KMS-11 (cell line): ENCODE measurements around the gene QPRT.
A peak's percentile ranks its signal among the peaks of the same experiment; 100 is the strongest.

Experiments
- H2AFZ ChIP-seq: fragments of 200-600 bp; sonication (generic); 2 replicates; pipeline ENCODE4 v1.6.1; 2016; ENCODE audit warnings: antibody characterized with exemption, mixed run types, low read depth
- H3K27ac ChIP-seq: fragments of 200-600 bp; sonication (generic); 2 replicates; pipeline ENCODE4 v1.6.1; 2016; ENCODE audit warnings: mild to moderate bottlenecking, mixed run types
- H3K27me3 ChIP-seq: fragments of 200-600 bp; sonication (generic); 2 replicates; pipeline ENCODE4 v1.6.1; 2017; ENCODE audit warnings: mild to moderate bottlenecking, low read depth, mixed run types, moderate library complexity; ENCODE audit not compliant: insufficient read depth
- H3K36me3 ChIP-seq: fragments of 200-600 bp; sonication (generic); 2 replicates; pipeline ENCODE4 v1.6.1; 2017; ENCODE audit warnings: mild to moderate bottlenecking, mixed run types; ENCODE audit not compliant: insufficient read depth
- H3K4me1 ChIP-seq: fragments of 200-600 bp; sonication (generic); 2 replicates; pipeline ENCODE4 v1.6.1; 2016; ENCODE audit warnings: mild to moderate bottlenecking, low read depth, mixed run types; ENCODE audit not compliant: poor library complexity, severe bottlenecking
- H3K4me2 ChIP-seq: fragments of 200-600 bp; sonication (generic); 2 replicates; pipeline ENCODE4 v1.7.0; 2016; ENCODE audit warnings: mild to moderate bottlenecking, mixed run types
- H3K4me3 ChIP-seq: fragments of 200-600 bp; sonication (generic); IDR thresholded peaks from 2 replicates; pipeline ENCODE4 v1.6.1; 2017; ENCODE audit warnings: low read depth, low read length, mixed read lengths; ENCODE audit not compliant: insufficient read depth
- H3K79me2 ChIP-seq: fragments of 200-600 bp; sonication (generic); 2 replicates; pipeline ENCODE4 v1.6.1; 2016; ENCODE audit warnings: low read depth, mixed run types; ENCODE audit not compliant: insufficient read depth
- H3K9ac ChIP-seq: fragments of 200-600 bp; sonication (generic); 2 replicates; pipeline ENCODE4 v1.6.1; 2016; ENCODE audit warnings: mild to moderate bottlenecking, mixed run types
- H4K20me1 ChIP-seq: fragments of 200-600 bp; sonication (generic); 2 replicates; pipeline ENCODE4 v1.6.1; 2016; ENCODE audit warnings: mild to moderate bottlenecking, mixed run types; ENCODE audit not compliant: insufficient read depth
- TF ChIP-seq, protein P1 (sequence below): fragments of 200-600 bp; sonication (generic); conservative IDR thresholded peaks from 2 replicates; pipeline ENCODE4 v1.6.1; 2017; ENCODE audit warnings: low read depth, mild to moderate bottlenecking, antibody characterized with exemption, low read length, moderate library complexity, mixed read lengths

The QPRT gene

DNA sequence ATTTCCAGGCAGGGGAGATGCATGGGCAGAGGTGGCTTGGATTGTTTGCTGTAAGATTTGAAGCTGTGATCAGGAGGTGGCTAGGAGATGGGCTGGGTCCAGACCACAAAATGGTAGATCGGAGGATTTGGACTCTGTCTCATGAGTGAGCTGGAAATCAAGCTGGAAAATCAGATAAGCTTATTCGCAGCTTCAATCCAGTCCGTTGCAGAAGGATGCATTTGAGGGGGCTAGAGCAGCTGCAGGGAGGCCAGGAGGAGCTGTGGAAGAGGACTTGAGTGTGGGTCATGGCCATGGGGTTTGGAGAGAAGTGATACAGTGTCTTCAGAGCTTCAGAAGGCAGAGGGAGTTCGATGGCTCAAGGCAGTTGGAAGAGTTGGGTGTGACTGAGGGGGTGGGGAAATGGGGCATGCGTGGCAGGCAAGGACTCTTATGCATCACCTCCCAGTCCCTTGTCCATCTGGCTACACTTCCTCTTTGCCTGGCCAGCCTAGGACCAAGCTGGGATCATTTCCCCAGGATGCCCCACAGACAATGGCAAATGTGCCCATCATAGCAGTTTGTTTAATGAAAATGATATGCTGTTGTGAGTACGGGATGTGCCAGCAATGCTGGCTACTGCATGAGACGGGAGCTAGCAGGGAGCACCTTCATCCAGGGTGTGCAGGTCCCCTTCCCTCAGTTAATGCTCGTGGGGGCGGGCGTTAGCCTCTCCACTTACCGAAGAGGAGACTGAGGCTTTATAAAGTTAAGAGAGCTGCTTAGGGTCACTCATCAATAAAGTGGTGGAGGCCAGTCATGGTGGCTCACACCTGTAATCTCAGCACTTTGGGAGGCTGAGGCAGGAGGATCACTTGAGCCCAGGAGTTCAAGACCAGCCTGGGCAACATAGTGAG, 20.6 kb downstream of the QPRT start:
- TF ChIP-seq, protein P1, sequence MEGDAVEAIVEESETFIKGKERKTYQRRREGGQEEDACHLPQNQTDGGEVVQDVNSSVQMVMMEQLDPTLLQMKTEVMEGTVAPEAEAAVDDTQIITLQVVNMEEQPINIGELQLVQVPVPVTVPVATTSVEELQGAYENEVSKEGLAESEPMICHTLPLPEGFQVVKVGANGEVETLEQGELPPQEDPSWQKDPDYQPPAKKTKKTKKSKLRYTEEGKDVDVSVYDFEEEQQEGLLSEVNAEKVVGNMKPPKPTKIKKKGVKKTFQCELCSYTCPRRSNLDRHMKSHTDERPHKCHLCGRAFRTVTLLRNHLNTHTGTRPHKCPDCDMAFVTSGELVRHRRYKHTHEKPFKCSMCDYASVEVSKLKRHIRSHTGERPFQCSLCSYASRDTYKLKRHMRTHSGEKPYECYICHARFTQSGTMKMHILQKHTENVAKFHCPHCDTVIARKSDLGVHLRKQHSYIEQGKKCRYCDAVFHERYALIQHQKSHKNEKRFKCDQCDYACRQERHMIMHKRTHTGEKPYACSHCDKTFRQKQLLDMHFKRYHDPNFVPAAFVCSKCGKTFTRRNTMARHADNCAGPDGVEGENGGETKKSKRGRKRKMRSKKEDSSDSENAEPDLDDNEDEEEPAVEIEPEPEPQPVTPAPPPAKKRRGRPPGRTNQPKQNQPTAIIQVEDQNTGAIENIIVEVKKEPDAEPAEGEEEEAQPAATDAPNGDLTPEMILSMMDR: no peak
- Histone ChIP-seq H3K27me3 (peaks cover 12% of the 10 kb centered on the region), H2AFZ (no peak overlapping the region), H3K79me2 (no peaks in the 10 kb centered on the region), H3K4me3 (no peak overlapping the region), H3K4me2 (no peak overlapping the region), H4K20me1 (no peaks in the 10 kb centered on the region), H3K4me1 (peaks cover 15% of the 10 kb centered on the region), H3K36me3 (no peaks in the 10 kb centered on the region), H3K9ac (no peak overlapping the region), H3K27ac (no peak overlapping the region)

DNA sequence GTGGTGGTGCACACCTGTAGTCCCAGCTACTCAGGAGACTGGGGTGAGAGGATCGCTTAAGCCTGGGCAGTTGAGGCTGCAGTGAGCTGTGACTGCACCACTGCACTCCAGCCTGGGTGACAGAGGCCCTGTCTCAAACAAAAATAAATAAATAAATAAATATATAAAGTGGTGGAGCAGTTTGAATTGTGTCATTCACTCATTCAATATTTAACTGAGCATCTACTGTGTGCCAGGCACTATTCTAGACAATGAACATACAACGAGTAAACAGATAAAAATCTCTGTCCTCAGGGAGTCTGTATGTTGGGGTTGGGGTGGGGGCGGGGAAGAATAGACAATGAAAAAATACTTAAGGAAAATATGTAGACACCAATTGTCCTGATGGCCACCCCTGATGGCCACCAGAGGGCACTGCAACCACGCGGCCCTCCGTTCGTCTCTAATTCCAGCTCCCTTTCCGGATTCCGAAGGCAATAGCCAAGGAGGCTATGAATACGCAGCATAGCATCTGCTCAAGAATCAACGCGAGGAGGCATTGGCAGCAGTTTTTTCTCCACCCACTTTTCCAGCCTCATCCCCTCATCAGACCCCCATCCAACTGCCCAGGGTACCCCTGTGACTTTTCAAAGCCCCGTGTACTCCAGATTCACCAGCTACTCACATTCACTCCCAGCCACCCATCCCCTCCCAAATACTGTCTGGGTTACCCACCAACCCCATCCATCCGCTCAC, 21.4 kb downstream of the QPRT start:
- Histone ChIP-seq H3K4me1 (peaks cover 15% of the 10 kb centered on the region), H2AFZ (peak overlapping the region; percentile 39; the same call in 1 of the 2 replicates), H3K36me3 (no peaks in the 10 kb centered on the region), H3K27ac (no peak overlapping the region), H3K27me3 (peaks cover 12% of the 10 kb centered on the region), H4K20me1 (no peaks in the 10 kb centered on the region), H3K9ac (no peak overlapping the region), H3K4me3 (no peak overlapping the region), H3K79me2 (no peaks in the 10 kb centered on the region), H3K4me2 (no peak overlapping the region)
- TF ChIP-seq, protein P1: peak; percentile 86

DNA sequence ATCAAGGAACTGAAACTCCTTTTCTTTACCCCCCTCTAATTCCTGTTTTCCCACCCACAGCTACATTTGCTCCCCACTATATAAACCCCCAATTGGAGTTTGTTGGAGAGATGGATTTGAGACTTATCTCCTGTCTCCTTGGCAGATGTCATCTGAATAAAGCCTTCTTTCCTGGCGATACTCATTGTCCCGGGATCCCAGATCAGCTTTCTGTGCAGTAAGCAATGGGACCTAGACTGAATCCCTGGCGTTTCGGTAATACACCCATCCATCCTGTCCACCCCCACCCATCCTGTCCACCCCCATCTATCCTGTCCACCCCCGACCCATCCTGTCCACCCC, 22.2 kb downstream of the QPRT start:
- no peak overlapping the region for H3K4me2 ChIP-seq
- H3K27ac ChIP-seq: no peak overlapping the region
- peaks cover 12% of the 10 kb centered on the region for H3K27me3 ChIP-seq
- no peaks in the 10 kb centered on the region for H4K20me1 ChIP-seq
- no peaks in the 10 kb centered on the region for H3K79me2 ChIP-seq
- no peaks in the 10 kb centered on the region for H3K36me3 ChIP-seq
- TF ChIP-seq, protein P1: no peak
- no peak overlapping the region for H3K4me3 ChIP-seq
- peaks cover 15% of the 10 kb centered on the region for H3K4me1 ChIP-seq
- no peak overlapping the region for H3K9ac ChIP-seq
- H2AFZ ChIP-seq: no peak overlapping the region

DNA sequence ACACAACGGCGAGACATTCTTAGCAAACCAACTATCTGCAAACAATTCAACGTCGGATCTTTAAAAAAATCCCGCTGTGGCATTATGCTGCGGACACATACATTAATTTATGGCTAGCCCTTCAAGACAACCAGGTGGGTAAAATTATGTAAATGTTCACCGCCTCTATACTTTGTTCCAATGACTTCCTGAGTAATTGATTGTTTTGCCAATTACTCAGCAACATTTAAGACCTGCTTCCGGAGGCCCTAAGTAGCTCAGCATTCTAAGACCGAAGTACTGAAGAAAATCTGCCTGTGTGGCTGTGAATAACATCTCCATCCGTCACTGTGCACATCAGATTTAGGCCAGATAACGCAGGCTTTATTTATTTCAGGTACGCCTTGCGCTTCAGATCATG, 23.3 kb downstream of the QPRT start:
- Histone ChIP-seq H3K36me3 (no peaks in the 10 kb centered on the region), H3K4me2 (no peak overlapping the region), H3K27ac (no peak overlapping the region), H2AFZ (no peak overlapping the region), H4K20me1 (no peaks in the 10 kb centered on the region), H3K27me3 (peaks cover 12% of the 10 kb centered on the region), H3K4me3 (no peak overlapping the region), H3K4me1 (peaks cover 15% of the 10 kb centered on the region), H3K79me2 (no peaks in the 10 kb centered on the region), H3K9ac (no peak overlapping the region)
- TF ChIP-seq, protein P1: no peak
